Body of pancreas (tissue), 4 donors: ENCODE results near the gene SUGT1. TPM values are rescaled to one million over a fixed set of nuclear protein-coding genes. Genes with fewer than 3 reads are reported as not detected.
A peak's percentile ranks its signal among the peaks of the same experiment; 100 is the strongest.
"Not testable (repeated sequence)": the region's sequence is repeated elsewhere in the genome, so short reads cannot be mapped to it uniquely, and the experiment has no call there.

ENCODE experiments used
- ATAC-seq: fragments of 150-250 bp; one replicate; pipeline ENCODE4 v1.9.1; 2016
- DNase-seq, 4 donors: peaks; one replicate each; pipeline ENCODE4 v3.0.0-alpha.2; 2019
- H3K27ac ChIP-seq, 4 donors: fragments of 200-600 bp; sonication (generic); 1 replicate in 3 of 4; 2 replicates in 1 of 4; pipeline versions ENCODE4 v1.5.1 to v1.6.1; 2016 to 2019; ENCODE audit warnings: mild to moderate bottlenecking in 1 of 4, mixed read lengths in 1 of 4, moderate library complexity in 1 of 4
- H3K27me3 ChIP-seq, 2 donors: fragments of 200-600 bp; sonication (generic); one replicate each; pipeline ENCODE4 v1.6.0; 2016; ENCODE audit warnings: mild to moderate bottlenecking in 1 of 2
- H3K36me3 ChIP-seq, 2 donors: fragments of 200-600 bp; sonication (generic); replicated peaks in 1 of 2; 2 replicates each; pipeline ENCODE4 v1.5.1; 2016; ENCODE audit warnings: low read depth in 2 of 2; ENCODE audit not compliant: insufficient read depth in 1 of 2
- H3K4me1 ChIP-seq: fragments of 200-600 bp; sonication (generic); one replicate; pipeline ENCODE4 v1.6.0; 2016
- H3K4me3 ChIP-seq, 2 donors: fragments of 200-600 bp; sonication (generic); 1 replicate in 1 of 2; 2 replicates in 1 of 2; pipeline ENCODE4 v1.5.1; 2016 to 2019
- H3K9me3 ChIP-seq, 3 donors: fragments of 200-600 bp; sonication (generic); 1 replicate in 2 of 3; 2 replicates in 1 of 3; pipeline ENCODE4 v1.5.1; 2016
- CTCF ChIP-seq, 7 experiments: fragments of 450-650 bp in 4 of 7; fragments of 200-600 bp in 3 of 7; sonication (generic) in 3 of 7; IDR thresholded peaks; one replicate each; pipeline ENCODE4 v1.5.1; 2016 to 2019; ENCODE audit warnings: antibody characterized with exemption in 7 of 7
- POLR2A ChIP-seq, 3 donors: fragments of 450-650 bp; IDR thresholded peaks; one replicate each; pipeline ENCODE4 v1.6.1; 2016; ENCODE audit warnings: antibody characterized with exemption in 3 of 3, mild to moderate bottlenecking in 2 of 3
- WGBS, 2 donors: methylation state at CpG; one replicate each; pipeline ENCODE4 v1.1.5; 2017; 5-methylcytosine and 5-hydroxymethylcytosine counted together
- intact Hi-C: fragments of 100-400 bp; cut with DNase I; formaldehyde crosslinking; loops from one replicate; pipeline ENCODE4 v1.15.1; 2023
- total RNA-seq, 2 donors: library from RNA; depleted of rRNA; stranded (reverse); fragments of >200 nt; gene quantifications; one replicate each; pipeline ENCODE4 v1.1.0, GENCODE V29; 2016

The SUGT1 gene
- total RNA-seq, 2 donors from 2014 or later: 12.5 to 31.4 TPM

GRCh38 chr13:52615134-52615801 lies 37.4 kb upstream of the SUGT1 start:
- Histone ChIP-seq H3K9me3 (no peaks in the 10 kb centered on the region), H3K27me3 (no peaks in the 10 kb centered on the region), H3K4me1 (peaks cover 13% of the 10 kb centered on the region), H3K36me3 (no peaks in the 10 kb centered on the region), H3K4me3 (no peak overlapping the region), H3K27ac (no peak overlapping the region)
- intact Hi-C loops: no loop called here
- 90 to 91% methylated on average over 4 of the region's 4 CpGs for WGBS, 2 donors
- ATAC-seq (no peak), DNase-seq (no peak)
- TF ChIP-seq POLR2A (IDR thresholded peaks at IDR 0.05): no peak
- TF ChIP-seq CTCF (IDR thresholded peaks at IDR 0.05): no peak

GRCh38 chr13:52615812-52616211 lies 36.8 kb upstream of the SUGT1 start:
- Histone ChIP-seq H3K36me3 (no peaks in the 10 kb centered on the region), H3K4me3 (no peak overlapping the region), H3K9me3 (no peaks in the 10 kb centered on the region), H3K27me3 (no peaks in the 10 kb centered on the region), H3K27ac (no peak overlapping the region), H3K4me1 (peaks cover 13% of the 10 kb centered on the region)
- 81 to 85% methylated on average over 5 of the region's 5 CpGs for WGBS, 2 donors
- ATAC-seq: no peak
- intact Hi-C loops: no loop called here
- no peak for DNase-seq
- TF ChIP-seq CTCF (IDR thresholded peaks at IDR 0.05): no peak
- no peak for TF ChIP-seq POLR2A (IDR thresholded peaks at IDR 0.05)

GRCh38 chr13:52617070-52618060 lies 35.3 kb upstream of the SUGT1 start:
- intact Hi-C loops: no loop called here
- TF ChIP-seq POLR2A (IDR thresholded peaks at IDR 0.05) (peak; percentile 34 to 81 (median 74)), CTCF (IDR thresholded peaks at IDR 0.05) (no peak)
- WGBS, 2 donors: 0% methylated on average over 40 to 51 of the region's 51 CpGs
- Histone ChIP-seq H3K4me1 (peaks cover 13% of the 10 kb centered on the region), H3K9me3 (no peaks in the 10 kb centered on the region), H3K36me3 (no peaks in the 10 kb centered on the region), H3K27me3 (no peaks in the 10 kb centered on the region), H3K4me3 (peak overlapping the region; percentile 81 to 90), H3K27ac (peak overlapping the region; percentile 40 to 83 (median 56))
- peak; percentile 96 for ATAC-seq
- DNase-seq: peak; percentile 81 to 87 (median 84)

- ATAC-seq, H3K9me3 ChIP-seq, H3K4me1 ChIP-seq, intact Hi-C loops, H3K27me3 ChIP-seq, DNase-seq, H3K27ac ChIP-seq, H3K4me3 ChIP-seq: not testable (repeated sequence)
- H3K36me3 ChIP-seq: peaks cover 10% of the 10 kb centered on the region in 2 donors
- 72 to 86% methylated on average over 7 of the region's 7 CpGs for WGBS, 2 donors
Measured at GRCh38 chr13:52631083-52631690, 21.4 kb upstream of the SUGT1 start.
